ENCODE data around the gene MRPS14.
A peak's percentile ranks its signal among the peaks of the same experiment; 100 is the strongest.
"Not testable (repeated sequence)": the region's sequence is repeated elsewhere in the genome, so short reads cannot be mapped to it uniquely, and the experiment has no call there.

Gene MRPS14

GRCh38 chr1:175023043-175023921, at the start of gene MRPS14:
MRPS14 (minus strand) TSS chr1:175023425; CDS start chr1:175023408, 17 bp downstream.
- peak; percentile 97 for DNase-seq

GRCh38 chr1:175072099-175072951, 49.1 kb upstream of the MRPS14 start:
- DNase-seq, result peak; percentile 58

- DNase-seq, result no peak
Observed at GRCh38 chr1:175071276-175071943, 48.2 kb upstream of the MRPS14 start.

- no peak for DNase-seq
Observed at GRCh38 chr1:175070818-175071217, 47.6 kb upstream of the MRPS14 start.

- DNase-seq, result no peak
Observed at GRCh38 chr1:175067362-175068106, 44.3 kb upstream of the MRPS14 start, which contains the start of gene TNN. TNN (plus strand) TSS chr1:175067833; CDS start chr1:175077419, 9,586 bp downstream.

- no peak for DNase-seq
Observed at GRCh38 chr1:175062858-175063257, 39.6 kb upstream of the MRPS14 start.

- DNase-seq, result no peak
Observed at GRCh38 chr1:175062339-175062738, 39.1 kb upstream of the MRPS14 start.

GRCh38 chr1:175054736-175055135, 31.5 kb upstream of the MRPS14 start:
- no peak for DNase-seq

GRCh38 chr1:175050992-175051391, 27.8 kb upstream of the MRPS14 start:
- DNase-seq, result no peak

GRCh38 chr1:175045519-175045918, 22.3 kb upstream of the MRPS14 start:
- DNase-seq, result no peak

GRCh38 chr1:175045097-175045496, 21.9 kb upstream of the MRPS14 start:
- DNase-seq, result no peak

GRCh38 chr1:175044591-175044990, 21.4 kb upstream of the MRPS14 start:
- DNase-seq, result not testable (repeated sequence)

- no peak for DNase-seq
Observed at GRCh38 chr1:175043824-175044223, 20.6 kb upstream of the MRPS14 start.

GRCh38 chr1:175042650-175043049, 19.4 kb upstream of the MRPS14 start:
- DNase-seq, result no peak

GRCh38 chr1:175040324-175040879, 17.2 kb upstream of the MRPS14 start:
- DNase-seq, result no peak

- DNase-seq, result no peak
Observed at GRCh38 chr1:175037416-175037815, 14.2 kb upstream of the MRPS14 start.

- no peak for DNase-seq
Observed at GRCh38 chr1:175036476-175036875, 13.3 kb upstream of the MRPS14 start.

GRCh38 chr1:175035865-175036264, 12.6 kb upstream of the MRPS14 start:
- no peak for DNase-seq

GRCh38 chr1:175034775-175035174, 11.6 kb upstream of the MRPS14 start:
- no peak for DNase-seq

- no peak for DNase-seq
Observed at GRCh38 chr1:175033953-175034352, 10.7 kb upstream of the MRPS14 start.

- DNase-seq, result no peak
Observed at GRCh38 chr1:175024773-175025172, 1.5 kb upstream of the MRPS14 start.

GRCh38 chr1:175023922-175024242, 657 bp upstream of the MRPS14 start:
- not testable (repeated sequence) for DNase-seq

All from NCI-H446 treated with DMSO at 0.1 percent for 48 hours (cell line).